WTC11 (cell line): ENCODE data around the gene CLMP. TPM values are rescaled to one million over a fixed set of nuclear protein-coding genes. Genes with fewer than 3 reads are reported as not detected.

Source experiments
- ATAC-seq: fragments of 200-7000 bp; cut with Tn5 transposase; 2 replicates; pipeline ENCODE4 v1.10.0; 2021; ENCODE audit warnings: mild to moderate bottlenecking, moderate library complexity
- CTCF ChIA-PET: fragments of 300-600 bp; sonication (Branson Sonifier 250); formaldehyde crosslinking; loops from one replicate; lab custom pipeline; 2021; ENCODE audit warnings: antibody characterized with exemption; lab: Charles Lee
- POLR2A ChIA-PET: fragments of 350-600 bp; sonication (Branson Sonifier 250); formaldehyde crosslinking; loops from one replicate; lab custom pipeline; 2021; ENCODE audit warnings: antibody characterized with exemption; lab: Charles Lee
- DNase-seq: peaks from one replicate; pipeline ENCODE4 v3.0.0; 2021; ENCODE audit warnings: low spot score
- H3K27ac Mint-ChIP-seq: 2 replicates; pipeline ENCODE4 v1.8.0; 2021; ENCODE audit warnings: mixed read lengths
- H3K27me3 Mint-ChIP-seq: 2 replicates; pipeline ENCODE4 v1.8.0; 2021; ENCODE audit warnings: low read depth, mild to moderate bottlenecking, moderate library complexity, mixed read lengths
- H3K36me3 Mint-ChIP-seq: 2 replicates; pipeline ENCODE4 v1.8.0; 2021; ENCODE audit warnings: mixed read lengths
- H3K4me1 Mint-ChIP-seq: 2 replicates; pipeline ENCODE4 v1.8.0; 2022; ENCODE audit warnings: mixed read lengths
- H3K4me3 Mint-ChIP-seq: 2 replicates; pipeline ENCODE4 v1.8.0; 2021; ENCODE audit warnings: mild to moderate bottlenecking, moderate library complexity, mixed read lengths
- H3K9me3 Mint-ChIP-seq: 2 replicates; pipeline ENCODE4 v1.8.0; 2021; ENCODE audit warnings: mixed read lengths
- ATF3 ChIP-seq: sonication (generic); formaldehyde crosslinking; conservative IDR thresholded peaks from 2 replicates; pipeline ENCODE4 v1.8.1; 2022; ENCODE audit warnings: mild to moderate bottlenecking, missing genetic modification reagents
- CREB1 ChIP-seq: sonication (generic); formaldehyde crosslinking; IDR thresholded peaks from 2 replicates; pipeline ENCODE4 v1.8.0; 2023; ENCODE audit warnings: mild to moderate bottlenecking, missing genetic modification reagents
- E2F5 ChIP-seq: sonication (generic); formaldehyde crosslinking; IDR thresholded peaks from 2 replicates; pipeline ENCODE4 v1.8.1; 2022; ENCODE audit warnings: mild to moderate bottlenecking, moderate library complexity, missing genetic modification reagents
- ELF4 ChIP-seq: sonication (generic); formaldehyde crosslinking; IDR thresholded peaks from 2 replicates; pipeline ENCODE4 v1.8.1; 2022; ENCODE audit warnings: low read depth, mild to moderate bottlenecking, moderate library complexity, missing genetic modification reagents
- ERG ChIP-seq: fragments of 250-450 bp; sonication (Bioruptor Pico); IDR thresholded peaks from 2 replicates; pipeline ENCODE4 v1.8.0; 2021; ENCODE audit warnings: mild to moderate bottlenecking
- ESRRA ChIP-seq: sonication (generic); formaldehyde crosslinking; IDR thresholded peaks from 2 replicates; pipeline ENCODE4 v1.8.1; 2022; ENCODE audit warnings: mild to moderate bottlenecking, missing genetic modification reagents, borderline replicate concordance
- GRHL2 ChIP-seq: fragments of 250-450 bp; sonication (Bioruptor Pico); IDR thresholded peaks from 2 replicates; pipeline ENCODE4 v1.8.0; 2022; ENCODE audit warnings: mild to moderate bottlenecking, moderate library complexity; ENCODE audit not compliant: insufficient replicate concordance, severe bottlenecking
- GTF2I ChIP-seq: fragments of 250-450 bp; sonication (Bioruptor Pico); conservative IDR thresholded peaks from 2 replicates; pipeline ENCODE4 v1.4.0; 2021; ENCODE audit warnings: mild to moderate bottlenecking
- HMGXB4 ChIP-seq: sonication (generic); formaldehyde crosslinking; IDR thresholded peaks from 2 replicates; pipeline ENCODE4 v1.8.1; 2023; ENCODE audit warnings: mild to moderate bottlenecking, moderate library complexity, missing genetic modification reagents
- JAZF1 ChIP-seq: fragments of 250-450 bp; sonication (Bioruptor Pico); IDR thresholded peaks from 2 replicates; pipeline ENCODE4 v1.9.0; 2021; ENCODE audit warnings: moderate library complexity, mild to moderate bottlenecking, inconsistent platforms
- NR1H2 ChIP-seq: sonication (generic); formaldehyde crosslinking; IDR thresholded peaks from 2 replicates; pipeline ENCODE4 v1.9.0; 2021; ENCODE audit warnings: mild to moderate bottlenecking, moderate library complexity, missing genetic modification reagents
- NR2C2 ChIP-seq: sonication (generic); formaldehyde crosslinking; IDR thresholded peaks from 2 replicates; pipeline ENCODE4 v1.8.0; 2022; ENCODE audit warnings: mild to moderate bottlenecking, missing genetic modification reagents
- PRDM15 ChIP-seq: sonication (generic); formaldehyde crosslinking; IDR thresholded peaks from 2 replicates; pipeline ENCODE4 v1.8.0; 2022; ENCODE audit warnings: missing genetic modification reagents
- SMAD3 ChIP-seq: sonication (generic); formaldehyde crosslinking; IDR thresholded peaks from 2 replicates; pipeline ENCODE4 v1.8.0; 2022; ENCODE audit warnings: missing genetic modification reagents, mild to moderate bottlenecking, borderline replicate concordance
- SMAD4 ChIP-seq: sonication (generic); formaldehyde crosslinking; IDR thresholded peaks from 2 replicates; pipeline ENCODE4 v1.8.0; 2022; ENCODE audit warnings: mild to moderate bottlenecking, missing genetic modification reagents
- SP1 ChIP-seq: sonication (generic); formaldehyde crosslinking; conservative IDR thresholded peaks from 2 replicates; pipeline ENCODE4 v1.8.1; 2022; ENCODE audit warnings: missing genetic modification reagents
- STAT6 ChIP-seq: sonication (generic); formaldehyde crosslinking; conservative IDR thresholded peaks from 2 replicates; pipeline ENCODE4 v1.8.1; 2023; ENCODE audit warnings: mild to moderate bottlenecking, low read depth, missing genetic modification reagents, moderate library complexity
- TCF7 ChIP-seq: sonication (generic); formaldehyde crosslinking; IDR thresholded peaks from 2 replicates; pipeline ENCODE4 v1.8.0; 2022; ENCODE audit warnings: mild to moderate bottlenecking, low read depth, missing genetic modification reagents, moderate library complexity
- TEAD1 ChIP-seq: sonication (generic); formaldehyde crosslinking; IDR thresholded peaks from 2 replicates; pipeline ENCODE4 v1.8.0; 2022; ENCODE audit warnings: mild to moderate bottlenecking, missing genetic modification reagents
- TP53 ChIP-seq: sonication (generic); formaldehyde crosslinking; IDR thresholded peaks from 2 replicates; pipeline ENCODE4 v1.8.1; 2023; ENCODE audit warnings: mild to moderate bottlenecking, missing genetic modification reagents
- total RNA-seq: library from RNA; stranded (reverse); gene quantifications from 3 replicates; pipeline ENCODE4 v1.2.3, GENCODE V29; 2021

CLMP gene
- total RNA-seq, 1 experiment from 2014 or later = 20.0 TPM

GRCh38 chr11:123194337-123195187, 486 bp downstream of the CLMP start (continued):
- TF ChIP-seq E2F5 (CRISPR knock-in tag) = peak; percentile 64; the same call in 1 of the 2 replicates
- no peak for TF ChIP-seq ESRRA
- TF ChIP-seq CREB1 (CRISPR knock-in tag) = no peak
- TF ChIP-seq NR1H2 (CRISPR knock-in tag) = no peak
- no peak for TF ChIP-seq PRDM15 (CRISPR knock-in tag)

GRCh38 chr11:123193742-123194141, 1.3 kb downstream of the CLMP start:
- POLR2A ChIA-PET = interaction anchor here (1.0 kb wide), 1 partner anchor 41 kb away, joined by 4 read pairs; no protein-coding TSS in a partner anchor
- CTCF ChIA-PET = interaction anchor here (0.6 to 2.3 kb wide), 4 partner anchors 30 to 68 kb away, joined by 3 to 11 read pairs (median 6); no protein-coding TSS in a partner anchor
- peak overlapping the region; percentile 91 for H3K4me3 Mint-ChIP-seq
- peaks cover 59% of the 10 kb centered on the region for H3K4me1 Mint-ChIP-seq
- H3K27ac Mint-ChIP-seq = peak overlapping the region; percentile 82
- TF ChIP-seq GTF2I (CRISPR knock-in tag) = no peak
- no peak for TF ChIP-seq TP53
- TF ChIP-seq ATF3 (CRISPR knock-in tag) = no peak
- no peak for TF ChIP-seq TEAD1
- TF ChIP-seq NR2C2 (CRISPR knock-in tag) = no peak
- no peak for TF ChIP-seq HMGXB4 (CRISPR knock-in tag)
- TF ChIP-seq NR1H2 (CRISPR knock-in tag) = no peak
- no peaks in the 10 kb centered on the region for H3K9me3 Mint-ChIP-seq
- H3K27me3 Mint-ChIP-seq = peaks cover 16% of the 10 kb centered on the region
- H3K36me3 Mint-ChIP-seq = peaks cover 4% of the 10 kb centered on the region
- DNase-seq (no peak), ATAC-seq (no peak)

- H3K4me3 Mint-ChIP-seq = no peak overlapping the region
- no peak for TF ChIP-seq SMAD3 (CRISPR knock-in tag)
- no peak for TF ChIP-seq GRHL2 (CRISPR knock-in tag)
- TF ChIP-seq SMAD4 (CRISPR knock-in tag) = no peak
- TF ChIP-seq TCF7 (CRISPR knock-in tag) = no peak
- no peak for TF ChIP-seq ERG (CRISPR knock-in tag)
- TF ChIP-seq SP1 (CRISPR knock-in tag) = no peak
- no peak for TF ChIP-seq ELF4 (CRISPR knock-in tag)
- TF ChIP-seq JAZF1 (CRISPR knock-in tag) = no peak
- TF ChIP-seq STAT6 (CRISPR knock-in tag) = no peak
- TF ChIP-seq, all 79 proteins: peak for 0
- Mint-ChIP-seq H3K27ac (no peak overlapping the region), H3K4me1 (peaks cover 61% of the 10 kb centered on the region), H3K9me3 (no peaks in the 10 kb centered on the region), H3K27me3 (peaks cover 9% of the 10 kb centered on the region), H3K36me3 (peaks cover 4% of the 10 kb centered on the region)
- ChIA-PET POLR2A (no interaction called here), CTCF (interaction anchor here (1.8 to 2.3 kb wide), 2 partner anchors 28 to 55 kb away, joined by 4 to 11 read pairs; no protein-coding TSS in a partner anchor)
- ATAC-seq = no peak
- no peak for DNase-seq
Observed at GRCh38 chr11:123191939-123192338, 3.1 kb downstream of the CLMP start.
